Stimulated activated naive CD4-positive, alpha-beta T cell (primary cell): ENCODE measurements around the gene STYX.
A peak's percentile ranks its signal among the peaks of the same experiment; 100 is the strongest.
"Not testable (repeated sequence)": the region's sequence is repeated elsewhere in the genome, so short reads cannot be mapped to it uniquely, and the experiment has no call there.

ENCODE experiments used
- DNase-seq, 6 experiments: peaks; one replicate each; lab custom pipeline; 2025; lab: John Stamatoyannopoulos, UW

The STYX gene

GRCh38 chr14:52724360-52724644, 5.7 kb upstream of the STYX start:
- DNase-seq: no peak

GRCh38 chr14:52727509-52727908, 2.5 kb upstream of the STYX start:
- not testable (repeated sequence) for DNase-seq

- DNase-seq: not testable (repeated sequence)
Observed at GRCh38 chr14:52729035-52729434, 931 bp upstream of the STYX start.

GRCh38 chr14:52729585-52729924, 411 bp upstream of the STYX start:
- no peak for DNase-seq

- DNase-seq: no peak
Observed at GRCh38 chr14:52730709-52731111, 744 bp downstream of the STYX start.

- DNase-seq: no peak
Observed at GRCh38 chr14:52733824-52734223, 3.9 kb downstream of the STYX start.

GRCh38 chr14:52735921-52736489, 6.0 kb downstream of the STYX start:
- no peak for DNase-seq

- DNase-seq: peak in 1 of 6 experiments; percentile 20
Observed at GRCh38 chr14:52738409-52738808, 8.4 kb downstream of the STYX start.

- no peak for DNase-seq
Observed at GRCh38 chr14:52740751-52741150, 10.8 kb downstream of the STYX start.

GRCh38 chr14:52741865-52742264, 11.9 kb downstream of the STYX start:
- peak in 2 of 6 experiments; percentile 43 to 66 for DNase-seq

GRCh38 chr14:52748647-52749292, 18.8 kb downstream of the STYX start:
- no peak for DNase-seq

- DNase-seq: no peak
Observed at GRCh38 chr14:52755607-52756316, 25.8 kb downstream of the STYX start.

GRCh38 chr14:52759145-52759544, 29.2 kb downstream of the STYX start:
- no peak for DNase-seq

GRCh38 chr14:52762923-52763322, 33.0 kb downstream of the STYX start:
- DNase-seq: not testable (repeated sequence)

GRCh38 chr14:52767058-52767833, 37.3 kb downstream of the STYX start:
- DNase-seq: no peak

GRCh38 chr14:52769887-52770286, 39.9 kb downstream of the STYX start:
- no peak for DNase-seq

GRCh38 chr14:52776816-52777215, 46.9 kb downstream of the STYX start:
- peak in 2 of 6 experiments; percentile 29 to 30 for DNase-seq

- DNase-seq: no peak
Observed at GRCh38 chr14:52778702-52779101, 48.7 kb downstream of the STYX start.

GRCh38 chr14:52780893-52781292, 50.9 kb downstream of the STYX start:
- DNase-seq: no peak

GRCh38 chr14:52781629-52782028, 51.7 kb downstream of the STYX start:
- no peak for DNase-seq

GRCh38 chr14:52783206-52783605, 53.2 kb downstream of the STYX start:
- DNase-seq: no peak

- no peak for DNase-seq
Observed at GRCh38 chr14:52786887-52787286, 56.9 kb downstream of the STYX start.

GRCh38 chr14:52789118-52789517, 59.2 kb downstream of the STYX start:
- DNase-seq: no peak
